Pancreas (tissue), 10 donors: Measurements from ENCODE around the gene IL1RAPL2. TPM values are rescaled to one million over a fixed set of nuclear protein-coding genes. Genes with fewer than 3 reads are reported as not detected.

ENCODE experiments used
- ATAC-seq, 4 donors: fragments of 200-7000 bp; cut with Tn5 transposase; one replicate each; pipeline versions ENCODE4 v1.8.0 to v1.9.1; 2020; ENCODE audit warnings: mild to moderate bottlenecking in 4 of 4, moderate library complexity in 4 of 4
- DNase-seq, 6 donors: peaks; one replicate each; pipeline ENCODE4 v3.0.0-alpha.2; 2020
- FAIRE-seq: peaks from 2 replicates; lab custom pipeline; 2012; peaks lifted over from hg19 to GRCh38; lab: Jason Lieb, UNC
- H3K27ac ChIP-seq, 4 donors: fragments of 200-600 bp; sonication (generic); 1 replicate in 3 of 4; 2 replicates in 1 of 4; pipeline versions ENCODE4 v1.5.0 to v1.8.0; 2020
- H3K27me3 ChIP-seq, 4 donors: fragments of 200-600 bp; one replicate each; pipeline ENCODE4 v1.8.0; 2021
- H3K36me3 ChIP-seq, 3 donors: fragments of 200-600 bp; sonication (generic) in 1 of 3; one replicate each; pipeline versions ENCODE4 v1.5.0 to v1.8.0; 2020 to 2021
- H3K4me1 ChIP-seq, 3 donors: fragments of 200-600 bp; one replicate each; pipeline ENCODE4 v1.8.0; 2021
- H3K4me3 ChIP-seq, 4 donors: fragments of 200-600 bp; sonication (generic) in 2 of 4; one replicate each; pipeline versions ENCODE4 v1.5.0 to v1.8.0; 2020 to 2021
- H3K9me3 ChIP-seq, 4 donors: fragments of 200-600 bp; one replicate each; pipeline ENCODE4 v1.8.0; 2021
- CTCF ChIP-seq, 4 donors: fragments of 200-600 bp; sonication (generic) in 3 of 4; IDR thresholded peaks; one replicate each; pipeline versions ENCODE4 v1.5.0 to v1.8.0; 2021; ENCODE audit warnings: antibody characterized with exemption in 4 of 4
- WGBS, 2 donors: extraction: QIAGEN DNeasy Blood & Tissue Kit; methylation state at CpG; one replicate each; pipeline ENCODE4 v1.1.7; 2013; 5-methylcytosine and 5-hydroxymethylcytosine counted together
- intact Hi-C, 3 donors: fragments of 100-400 bp; cut with DNase I; formaldehyde crosslinking; loops; one replicate each; pipeline versions ENCODE4 v1.11.1 to v1.14.2; 2022
- polyA plus RNA-seq, 2 donors: library from polyadenylated mRNA; stranded (reverse); fragments of 200-250 nt; gene quantifications; one replicate each; pipeline ENCODE4 v1.2.3, GENCODE V29; 2013
- total RNA-seq, 6 donors: library from RNA; stranded (reverse); fragmentation: NEBNext Ultra II Directional in 4 of 6; extraction: Animal tissue kit (Norgen Biotek cat#: 25700) in 4 of 6; gene quantifications; one replicate each; pipeline versions ENCODE4 v1.2.1 to v1.2.4, GENCODE V29; 2021 to 2023
- donor health status: healthy with polysubstance abuse.
- donor health status: DM: no; HTN: no; CAD: no; lungs with moderate emphysema.
- donor health status: DM: no; HTN: no; CAD: no.
- donor health status: control.
- donor health status: control.
- donor health status: Bipolar disorder and iron deficiency.
- donor health status: DM: yes; HTN: yes; CAD: no.
- donor health status: DM: no; HTN: no; CAD: no.
- donor health status: DM: no; HTN: no; CAD: no.
- donor health status: DM: yes; HTN: yes; CAD: no.

IL1RAPL2 gene
- total and polyA plus RNA-seq, 8 donors, result 0.09 TPM; not detected in 7

GRCh38 chrX:104742355-104742754, 176.4 kb downstream of the IL1RAPL2 start:
- Histone ChIP-seq H3K27ac (no peak overlapping the region), H3K36me3 (no peaks in the 10 kb centered on the region), H3K27me3 (peaks cover 0 to 16% (median 2%) of the 10 kb centered on the region in 4 donors), H3K4me3 (no peak overlapping the region), H3K9me3 (no peaks in the 10 kb centered on the region), H3K4me1 (no peaks in the 10 kb centered on the region)
- no peak for DNase-seq
- TF ChIP-seq CTCF (IDR thresholded peaks at IDR 0.05), result no peak
- intact Hi-C loops, result no loop called here
- no peak for FAIRE-seq
- ATAC-seq, result peak in 3 of 4 donors; percentile 53 to 68 (median 57)

- H3K27ac ChIP-seq, result no peak overlapping the region
- H3K4me3 ChIP-seq, result no peak overlapping the region
- no peak for TF ChIP-seq CTCF (IDR thresholded peaks at IDR 0.05)
- FAIRE-seq (no peak), DNase-seq (no peak), ATAC-seq (no peak)
- 63 to 66% methylated on average over 1 of the region's 1 CpG for WGBS, 2 donors
- no peaks in the 10 kb centered on the region for H3K4me1 ChIP-seq
- peaks cover 0 to 6% (median 2%) of the 10 kb centered on the region in 4 donors for H3K27me3 ChIP-seq
- no peaks in the 10 kb centered on the region for H3K36me3 ChIP-seq
- no peaks in the 10 kb centered on the region for H3K9me3 ChIP-seq
- intact Hi-C loops, result no loop called here
Measured at GRCh38 chrX:104745152-104745551, 179.2 kb downstream of the IL1RAPL2 start.

GRCh38 chrX:104749951-104750610, 184.1 kb downstream of the IL1RAPL2 start:
- H3K4me3 ChIP-seq, result no peak overlapping the region
- DNase-seq, result no peak
- H3K9me3 ChIP-seq, result no peaks in the 10 kb centered on the region
- no peak for TF ChIP-seq CTCF (IDR thresholded peaks at IDR 0.05)
- H3K27me3 ChIP-seq, result peaks cover 0 to 4% (median under 1%) of the 10 kb centered on the region in 4 donors
- H3K27ac ChIP-seq, result no peak overlapping the region
- peak in 1 of 4 donors; percentile 34 for ATAC-seq
- H3K4me1 ChIP-seq, result no peaks in the 10 kb centered on the region
- 52 to 55% methylated on average over 2 of the region's 2 CpGs for WGBS, 2 donors
- peak; percentile 20 for FAIRE-seq
- intact Hi-C loops, result no loop called here
- no peaks in the 10 kb centered on the region for H3K36me3 ChIP-seq

- no peaks in the 10 kb centered on the region for H3K36me3 ChIP-seq
- no peaks in the 10 kb centered on the region for H3K4me1 ChIP-seq
- no peak for TF ChIP-seq CTCF (IDR thresholded peaks at IDR 0.05)
- no peaks in the 10 kb centered on the region for H3K9me3 ChIP-seq
- intact Hi-C loops, result no loop called here
- FAIRE-seq (no peak), ATAC-seq (no peak), DNase-seq (no peak)
- no peak overlapping the region for H3K27ac ChIP-seq
- H3K4me3 ChIP-seq, result no peak overlapping the region
- H3K27me3 ChIP-seq, result peaks cover 0 to 6% (median 0%) of the 10 kb centered on the region in 4 donors
Measured at GRCh38 chrX:104762641-104763040, 196.6 kb downstream of the IL1RAPL2 start.

GRCh38 chrX:104789784-104790183, 223.8 kb downstream of the IL1RAPL2 start:
- no peak for ATAC-seq
- no peak overlapping the region for H3K4me3 ChIP-seq
- no peak for DNase-seq
- no peak for TF ChIP-seq CTCF (IDR thresholded peaks at IDR 0.05)
- H3K36me3 ChIP-seq, result no peaks in the 10 kb centered on the region
- no peaks in the 10 kb centered on the region for H3K4me1 ChIP-seq
- H3K9me3 ChIP-seq, result no peaks in the 10 kb centered on the region
- peaks cover 0 to 13% (median 0%) of the 10 kb centered on the region in 4 donors for H3K27me3 ChIP-seq
- FAIRE-seq, result no peak
- no peak overlapping the region for H3K27ac ChIP-seq
- intact Hi-C loops, result no loop called here
